22Rv1 (cell line): Measurements from ENCODE around the gene HIPK2.

Source experiments
- H3K27ac ChIP-seq: fragments of 450-650 bp; 2 replicates; pipeline ENCODE4 v1.5.1; 2017
- CTCF ChIP-seq: fragments of 450-650 bp; IDR thresholded peaks from 2 replicates; pipeline ENCODE4 v1.5.1; 2017; ENCODE audit warnings: mild to moderate bottlenecking
- ZFX ChIP-seq: fragments of 450-650 bp; IDR thresholded peaks from 2 replicates; pipeline ENCODE4 v1.6.1; 2017; ENCODE audit warnings: antibody characterized with exemption, borderline replicate concordance

Gene HIPK2

GRCh38 chr7:139641337-139641992 is 136.3 kb downstream of the HIPK2 start:
- no peak for TF ChIP-seq ZFX
- no peak for TF ChIP-seq CTCF
- no peak overlapping the region for H3K27ac ChIP-seq

- no peak overlapping the region for H3K27ac ChIP-seq
- TF ChIP-seq ZFX (no peak), CTCF (no peak)
These were observed 137.1 kb downstream of the HIPK2 start for GRCh38 chr7:139640681-139641080.

GRCh38 chr7:139639563-139639962 is 138.2 kb downstream of the HIPK2 start:
- no peak for TF ChIP-seq ZFX
- TF ChIP-seq CTCF = no peak
- H3K27ac ChIP-seq = no peak overlapping the region

- TF ChIP-seq ZFX (no peak), CTCF (no peak)
- H3K27ac ChIP-seq = no peak overlapping the region
These were observed 142.1 kb downstream of the HIPK2 start for GRCh38 chr7:139635526-139636302.

- H3K27ac ChIP-seq = no peak overlapping the region
- TF ChIP-seq CTCF (no peak), ZFX (no peak)
These were observed 143.7 kb downstream of the HIPK2 start for GRCh38 chr7:139634087-139634486.

- no peak overlapping the region for H3K27ac ChIP-seq
- TF ChIP-seq CTCF (no peak), ZFX (no peak)
These were observed 146.2 kb downstream of the HIPK2 start for GRCh38 chr7:139631520-139632031.
